ENCODE results near the gene PPIL4. TPM values are rescaled to one million over a fixed set of nuclear protein-coding genes. Genes with fewer than 3 reads are reported as not detected.

Gene PPIL4
- total and polyA plus RNA-seq, 2 of the 13 experiments (the other 11 are each of a cell fraction or from before 2014, with no cell fraction given) = 5.5 to 46.0 TPM

DNA sequence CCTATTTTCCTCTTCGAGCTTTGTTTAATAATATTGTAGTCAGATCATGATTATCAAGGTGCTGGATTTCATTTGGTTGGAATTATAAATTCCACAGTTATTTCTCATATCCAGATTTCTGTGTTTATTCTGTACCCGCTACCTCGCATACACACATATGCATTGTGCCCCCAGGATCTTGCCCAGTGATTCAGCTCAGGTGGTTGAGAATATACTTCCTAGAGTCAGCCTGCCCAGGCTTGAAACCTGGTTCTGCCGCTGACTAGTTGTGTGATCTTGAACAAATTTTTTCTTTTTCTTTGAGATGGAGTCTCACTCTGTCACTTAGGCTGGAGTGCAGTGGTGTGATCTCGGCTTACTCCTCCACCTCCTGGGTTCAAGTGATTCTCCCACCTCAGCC, 35.0 kb upstream of the PPIL4 start:
- intact Hi-C loops (cut with micrococcal nuclease; ENCODE audit: unreplicated experiment) = no loop called here

DNA sequence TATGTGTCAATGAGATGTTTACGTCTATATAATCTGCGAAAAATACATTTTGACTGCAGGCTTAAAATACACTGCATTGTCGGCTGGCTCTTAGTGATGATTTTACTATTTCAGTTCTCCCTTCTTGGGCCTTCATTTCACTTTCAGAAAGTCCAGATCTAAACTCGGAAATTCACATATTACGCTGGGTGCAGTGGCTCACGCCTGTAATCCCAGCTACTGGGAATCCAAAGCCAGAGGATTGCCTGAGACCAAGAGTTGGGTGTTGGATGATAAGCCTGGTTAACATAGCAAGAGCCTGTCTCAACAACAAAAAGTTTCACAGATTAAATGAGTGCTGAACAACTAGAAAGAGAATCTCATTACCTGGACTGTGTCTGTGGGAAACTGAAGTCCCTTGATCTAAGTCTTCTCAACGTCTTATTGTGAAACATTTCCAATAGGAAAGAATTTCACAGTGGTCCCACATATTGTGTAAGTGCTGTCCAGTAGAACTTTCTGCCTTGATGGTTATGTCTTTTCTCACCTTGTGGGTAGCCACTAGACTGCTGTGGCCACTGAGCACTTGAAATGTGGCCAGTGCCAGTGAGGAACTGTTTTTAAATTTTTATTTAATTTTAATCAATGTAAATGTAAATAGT, 22.2 kb upstream of the PPIL4 start:
- no peak for DNase-seq (ENCODE audit: low spot score)
- Histone ChIP-seq H3K79me2 (ENCODE audit: insufficient read depth, low read length) (peaks cover 53% of the 10 kb centered on the region), H3K9me3 (ENCODE audit: low read length) (no peaks in the 10 kb centered on the region), H3K4me1 (ENCODE audit: insufficient read depth, low read length) (peaks cover 39% of the 10 kb centered on the region), H3K9ac (ENCODE audit: insufficient read depth, low read depth, low read length) (no peak overlapping the region; the same call in 1 of the 2 replicates), H3K4me3 (replicated peaks in 1 of 3; ENCODE audit: insufficient read depth in 1 of 3, low read depth in 2 of 3, low read length in 3 of 3) (peak overlapping the region in 1 of 3 experiments; percentile 97; a peak in 2 of 6 replicates), H3K27me3 (ENCODE audit: control insufficient read depth in 1 of 2, insufficient read depth in 2 of 2, low read length in 2 of 2) (no peaks in the 10 kb centered on the region; a peak in 1 of 5 replicates), H3K36me3 (replicated peaks in 1 of 2; ENCODE audit: control insufficient read depth in 1 of 2, insufficient read depth in 2 of 2, low read length in 2 of 2) (peaks cover under 1 to 1% of the 10 kb centered on the region in 2 experiments; a peak in 2 of 5 replicates), H3K4me2 (ENCODE audit: low read depth, low read length) (peak overlapping the region; percentile 93), H4K20me1 (ENCODE audit: insufficient read depth, low read length) (peaks cover 10% of the 10 kb centered on the region), H2AFZ (ENCODE audit: low read length) (no peak overlapping the region), H3K27ac (ENCODE audit: extremely low read length, insufficient read depth, low read length) (no peak overlapping the region)
- ATAC-seq = no peak
- ChIA-PET CTCF (ENCODE audit: low intra/inter-chr PET ratio, low total read pairs) (no interaction called here), POLR2A (no interaction called here)
- WGBS (ENCODE audit: low lambda C conversion rate) = 96% methylated on average over 7 of the region's 7 CpGs
- TF ChIP-seq, protein P1, sequence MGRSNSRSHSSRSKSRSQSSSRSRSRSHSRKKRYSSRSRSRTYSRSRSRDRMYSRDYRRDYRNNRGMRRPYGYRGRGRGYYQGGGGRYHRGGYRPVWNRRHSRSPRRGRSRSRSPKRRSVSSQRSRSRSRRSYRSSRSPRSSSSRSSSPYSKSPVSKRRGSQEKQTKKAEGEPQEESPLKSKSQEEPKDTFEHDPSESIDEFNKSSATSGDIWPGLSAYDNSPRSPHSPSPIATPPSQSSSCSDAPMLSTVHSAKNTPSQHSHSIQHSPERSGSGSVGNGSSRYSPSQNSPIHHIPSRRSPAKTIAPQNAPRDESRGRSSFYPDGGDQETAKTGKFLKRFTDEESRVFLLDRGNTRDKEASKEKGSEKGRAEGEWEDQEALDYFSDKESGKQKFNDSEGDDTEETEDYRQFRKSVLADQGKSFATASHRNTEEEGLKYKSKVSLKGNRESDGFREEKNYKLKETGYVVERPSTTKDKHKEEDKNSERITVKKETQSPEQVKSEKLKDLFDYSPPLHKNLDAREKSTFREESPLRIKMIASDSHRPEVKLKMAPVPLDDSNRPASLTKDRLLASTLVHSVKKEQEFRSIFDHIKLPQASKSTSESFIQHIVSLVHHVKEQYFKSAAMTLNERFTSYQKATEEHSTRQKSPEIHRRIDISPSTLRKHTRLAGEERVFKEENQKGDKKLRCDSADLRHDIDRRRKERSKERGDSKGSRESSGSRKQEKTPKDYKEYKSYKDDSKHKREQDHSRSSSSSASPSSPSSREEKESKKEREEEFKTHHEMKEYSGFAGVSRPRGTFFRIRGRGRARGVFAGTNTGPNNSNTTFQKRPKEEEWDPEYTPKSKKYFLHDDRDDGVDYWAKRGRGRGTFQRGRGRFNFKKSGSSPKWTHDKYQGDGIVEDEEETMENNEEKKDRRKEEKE (IDR thresholded peaks at IDR 0.05) = no peak
- peak; percentile 55; the same call in 1 of the 2 replicates for TF ChIP-seq CEBPB (IDR thresholded peaks at IDR 0.05; ENCODE audit: borderline replicate concordance, low read depth, low read length)
- in situ Hi-C loops (cut with HindIII; ENCODE audit: extremely low pct_ligation_motif_present, low pct_unique_long_range_greater_than_20kb) = loop anchor here (5.0 to 10.0 kb wide), 2 partner anchors 79 to 147 kb away; partner anchors contain the start of genes KATNA1 and LATS1
- intact Hi-C loops (cut with micrococcal nuclease; ENCODE audit: unreplicated experiment) = loop anchor here (2.0 to 5.0 kb wide), 2 partner anchors 149 to 359 kb away; partner anchors contain the start of gene LATS1
- BruUV-seq (replicated peaks) = no TSS peak
- no peak for FAIRE-seq

More for the DNA sequence above, 35.0 kb upstream of the PPIL4 start:
- H3K4me1 ChIP-seq (ENCODE audit: insufficient read depth, low read length) = no peaks in the 10 kb centered on the region
- no peak for TF ChIP-seq ZNF878 (CRISPR knock-in tag; IDR thresholded peaks at IDR 0.05)
- no peak overlapping the region for H2AFZ ChIP-seq (ENCODE audit: low read length)
- H3K27me3 ChIP-seq (ENCODE audit: control insufficient read depth in 1 of 2, insufficient read depth in 2 of 2, low read length in 2 of 2) = no peaks in the 10 kb centered on the region
- no peaks in the 10 kb centered on the region for H4K20me1 ChIP-seq (ENCODE audit: insufficient read depth, low read length)
- WGBS (ENCODE audit: low lambda C conversion rate) = 97% methylated on average over 5 of the region's 5 CpGs
- FAIRE-seq (no peak), ATAC-seq (no peak), DNase-seq (ENCODE audit: low spot score) (no peak)
- H3K4me3 ChIP-seq (replicated peaks in 1 of 3; ENCODE audit: insufficient read depth in 1 of 3, low read depth in 2 of 3, low read length in 3 of 3) = no peak overlapping the region
- H3K4me2 ChIP-seq (ENCODE audit: low read depth, low read length) = no peak overlapping the region
- in situ Hi-C loops (cut with HindIII; ENCODE audit: extremely low pct_ligation_motif_present, low pct_unique_long_range_greater_than_20kb) = no loop called here
- H3K9me3 ChIP-seq (ENCODE audit: low read length) = no peaks in the 10 kb centered on the region
- no peak overlapping the region for H3K9ac ChIP-seq (ENCODE audit: insufficient read depth, low read depth, low read length)
- H3K27ac ChIP-seq (ENCODE audit: extremely low read length, insufficient read depth, low read length) = no peak overlapping the region
- no TSS peak for BruUV-seq (replicated peaks)
- CTCF ChIA-PET (ENCODE audit: low intra/inter-chr PET ratio, low total read pairs) = no interaction called here
- POLR2A ChIA-PET = no interaction called here
- H3K36me3 ChIP-seq (replicated peaks in 1 of 2; ENCODE audit: control insufficient read depth in 1 of 2, insufficient read depth in 2 of 2, low read length in 2 of 2) = peaks cover 5 to 44% of the 10 kb centered on the region in 2 experiments
- no peaks in the 10 kb centered on the region for H3K79me2 ChIP-seq (ENCODE audit: insufficient read depth, low read length)
